CD4-positive, alpha-beta T cell (primary cell): ENCODE results near the gene ADGRD1. TPM values are rescaled to one million over a fixed set of nuclear protein-coding genes. Genes with fewer than 3 reads are reported as not detected.

Source experiments
- ATAC-seq: fragments of 200-7000 bp; cut with Tn5 transposase; one replicate; pipeline ENCODE4 v1.10.0; 2022; ENCODE audit warnings: mild to moderate bottlenecking; ENCODE audit not compliant: poor library complexity
- CTCF ChIA-PET: fragments of 350-600 bp; sonication (Branson Sonifier 250); formaldehyde crosslinking; loops from one replicate; lab custom pipeline; 2021; ENCODE audit warnings: antibody characterized with exemption, inconsistent platforms; lab: Charles Lee
- POLR2A ChIA-PET: fragments of 350-600 bp; sonication (Branson Sonifier 250); formaldehyde crosslinking; loops from one replicate; lab custom pipeline; 2021; ENCODE audit warnings: antibody characterized with exemption, inconsistent platforms; lab: Charles Lee
- DNase-seq, 14 experiments: peaks; one replicate each; pipeline ENCODE4 v3.0.0-alpha.2; 2013 to 2020; ENCODE audit warnings: mixed read lengths in 2 of 14
- H3K27ac ChIP-seq, 2 donors: one replicate each; pipeline versions ENCODE4 v1.5.1 to v1.7.0; 2013; ENCODE audit warnings: low read length in 2 of 2, low read depth in 1 of 2, mild to moderate bottlenecking in 1 of 2
- H3K27me3 ChIP-seq, 2 experiments: 1 replicate in 1 of 2; 2 replicates in 1 of 2; pipeline versions ENCODE4 v1.6.1 to v1.7.0; 2013; ENCODE audit warnings: low read length in 2 of 2, control low read depth in 1 of 2, mild to moderate bottlenecking in 1 of 2, moderate library complexity in 1 of 2; ENCODE audit not compliant: insufficient read depth in 2 of 2, control insufficient read depth in 1 of 2
- H3K36me3 ChIP-seq: one replicate; pipeline ENCODE4 v1.6.1; 2013; ENCODE audit warnings: low read length, control low read depth; ENCODE audit not compliant: insufficient read depth
- H3K4me1 ChIP-seq: one replicate; pipeline ENCODE4 v1.6.1; 2013; ENCODE audit warnings: low read length, control low read depth; ENCODE audit not compliant: insufficient read depth
- H3K4me3 ChIP-seq: one replicate; pipeline ENCODE4 v1.5.1; 2013; ENCODE audit warnings: mild to moderate bottlenecking, low read length, moderate library complexity
- H3K9me3 ChIP-seq, 2 experiments: 1 replicate in 1 of 2; 2 replicates in 1 of 2; pipeline versions ENCODE4 v1.6.1 to v1.7.0; 2013; ENCODE audit warnings: low read length in 2 of 2, mild to moderate bottlenecking in 2 of 2, control low read depth in 1 of 2, moderate library complexity in 1 of 2; ENCODE audit not compliant: control insufficient read depth in 1 of 2, insufficient read depth in 1 of 2
- H3K27ac Mint-ChIP-seq: one replicate; pipeline ENCODE4 v1.8.0; 2020; ENCODE audit warnings: mixed read lengths
- H3K27me3 Mint-ChIP-seq: one replicate; pipeline ENCODE4 v1.8.0; 2021; ENCODE audit warnings: mixed read lengths
- H3K36me3 Mint-ChIP-seq: one replicate; pipeline ENCODE4 v1.8.0; 2021; ENCODE audit warnings: low read depth, mixed read lengths
- H3K4me1 Mint-ChIP-seq: one replicate; pipeline ENCODE4 v1.8.0; 2021; ENCODE audit warnings: low read depth, mixed read lengths
- H3K4me3 Mint-ChIP-seq: one replicate; pipeline ENCODE4 v1.8.0; 2020; ENCODE audit warnings: mild to moderate bottlenecking, mixed read lengths
- H3K9me3 Mint-ChIP-seq: one replicate; pipeline ENCODE4 v1.8.0; 2020; ENCODE audit warnings: mixed read lengths
- CTCF ChIP-seq: fragments of 200-600 bp; IDR thresholded peaks from one replicate; pipeline ENCODE4 v1.8.0; 2022; ENCODE audit warnings: antibody characterized with exemption, mild to moderate bottlenecking
- intact Hi-C, 2 experiments: fragments of 100-400 bp; cut with DNase I in 1 of 2; cut with micrococcal nuclease in 1 of 2; formaldehyde crosslinking; loops; one replicate each; pipeline versions ENCODE4 v1.15.1 to v1.9.0; 2023 to 2025; cut with DNase I, micrococcal nuclease
- total RNA-seq, 174 experiments: library from RNA in 2 of 174; stranded (reverse) in 2 of 174; gene quantifications; one replicate each; pipeline ENCODE4 v1.2.3 and lab custom pipeline; 2021 to 2026

Gene ADGRD1
- total RNA-seq, 2 experiments from 2014 or later = 0.22 TPM; not detected in 1

DNA sequence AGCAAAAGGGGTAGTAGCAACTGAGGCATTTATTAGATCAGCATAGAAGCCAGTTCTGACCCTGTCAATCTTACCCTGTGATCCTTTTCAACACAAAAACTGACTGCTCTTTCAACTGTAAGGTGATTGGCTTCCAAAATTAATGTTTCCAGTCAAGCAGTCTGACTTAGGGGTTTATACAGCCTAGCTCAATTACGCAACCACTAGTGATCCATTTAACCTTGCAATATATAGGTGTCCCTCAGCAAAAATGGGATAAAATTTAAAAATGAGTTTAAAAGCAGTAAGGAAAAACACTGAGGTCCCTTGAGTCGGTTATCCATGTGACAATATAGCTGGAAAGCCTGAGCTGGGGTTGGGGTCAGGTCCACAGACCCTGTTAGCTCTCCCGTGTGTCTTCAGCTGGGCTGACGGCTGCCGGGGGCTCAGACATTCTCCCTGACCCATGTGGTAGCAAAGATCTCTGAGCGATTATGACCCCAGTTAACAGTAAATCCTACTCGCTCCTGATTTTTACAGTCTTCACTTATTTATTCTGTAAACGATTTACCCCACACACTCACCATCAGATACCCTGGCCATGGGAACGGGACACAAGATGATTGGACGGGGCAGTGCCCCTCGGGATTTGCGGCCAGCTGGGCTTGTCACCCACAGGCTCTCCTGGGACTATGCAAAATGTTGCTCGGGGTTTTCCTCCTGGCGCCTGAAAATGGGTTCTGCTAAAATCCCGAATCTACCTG, 16.6 kb downstream of the ADGRD1 start:
- Mint-ChIP-seq H3K4me1 (no peaks in the 10 kb centered on the region), H3K27me3 (no peaks in the 10 kb centered on the region), H3K36me3 (no peaks in the 10 kb centered on the region), H3K9me3 (no peaks in the 10 kb centered on the region), H3K27ac (no peak overlapping the region), H3K4me3 (no peak overlapping the region)
- ChIA-PET POLR2A (no interaction called here), CTCF (no interaction called here)
- no peak for DNase-seq
- no peak for ATAC-seq
- Histone ChIP-seq H3K9me3 (no peaks in the 10 kb centered on the region), H3K4me1 (no peaks in the 10 kb centered on the region), H3K27me3 (no peaks in the 10 kb centered on the region), H3K4me3 (no peak overlapping the region), H3K36me3 (no peaks in the 10 kb centered on the region), H3K27ac (no peak overlapping the region)
- intact Hi-C loops = no loop called here
- TF ChIP-seq CTCF = no peak

- H3K27ac Mint-ChIP-seq = no peak overlapping the region
- DNase-seq = no peak
- Histone ChIP-seq H3K27me3 (no peaks in the 10 kb centered on the region), H3K36me3 (no peaks in the 10 kb centered on the region), H3K4me3 (no peak overlapping the region), H3K27ac (no peak overlapping the region), H3K9me3 (no peaks in the 10 kb centered on the region), H3K4me1 (no peaks in the 10 kb centered on the region)
- no peak for TF ChIP-seq CTCF
- POLR2A ChIA-PET = no interaction called here
- no peak overlapping the region for H3K4me3 Mint-ChIP-seq
- ATAC-seq = no peak
- H3K36me3 Mint-ChIP-seq = no peaks in the 10 kb centered on the region
- H3K4me1 Mint-ChIP-seq = no peaks in the 10 kb centered on the region
- H3K9me3 Mint-ChIP-seq = no peaks in the 10 kb centered on the region
- CTCF ChIA-PET = no interaction called here
- no peaks in the 10 kb centered on the region for H3K27me3 Mint-ChIP-seq
- intact Hi-C loops = no loop called here
Observed at GRCh38 chr12:130970908-130971233, 17.2 kb downstream of the ADGRD1 start.

DNA sequence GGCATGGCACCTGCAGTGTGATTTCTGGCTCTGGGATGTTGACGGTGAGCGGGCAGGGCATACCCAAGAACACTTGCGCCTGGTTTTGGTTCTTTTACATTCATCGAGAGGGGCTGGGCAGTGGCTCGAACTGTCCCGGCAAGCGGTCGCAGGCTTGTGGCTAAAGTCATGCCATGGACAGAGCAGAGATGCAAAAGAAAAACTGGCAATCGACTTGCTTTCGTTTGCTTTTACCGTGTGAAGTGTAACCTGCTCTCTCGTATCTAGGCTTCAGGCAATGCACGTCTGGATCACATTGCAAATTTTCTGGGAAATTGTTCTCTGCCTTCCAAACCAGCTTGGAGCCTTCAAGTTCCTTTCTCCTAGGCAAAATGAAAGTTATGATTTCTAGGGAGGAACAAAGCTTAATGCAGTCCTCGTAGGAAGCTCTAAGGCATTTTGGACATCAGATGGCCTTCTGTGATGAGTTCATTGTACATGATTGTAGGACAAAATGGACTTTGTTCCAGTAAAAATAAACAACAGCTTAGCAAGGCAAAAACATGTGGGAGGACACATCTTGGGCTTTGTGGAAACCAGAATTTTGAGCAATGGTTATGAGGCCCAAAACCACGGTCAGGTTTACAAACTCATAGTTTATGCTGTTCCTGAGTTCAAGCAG, 18.3 kb downstream of the ADGRD1 start:
- Mint-ChIP-seq H3K27ac (no peak overlapping the region), H3K4me1 (no peaks in the 10 kb centered on the region), H3K36me3 (no peaks in the 10 kb centered on the region), H3K9me3 (no peaks in the 10 kb centered on the region), H3K27me3 (no peaks in the 10 kb centered on the region), H3K4me3 (no peak overlapping the region)
- H3K9me3 ChIP-seq = no peaks in the 10 kb centered on the region
- H3K4me3 ChIP-seq = no peak overlapping the region
- POLR2A ChIA-PET = no interaction called here
- no peak for DNase-seq
- no peaks in the 10 kb centered on the region for H3K27me3 ChIP-seq
- no peaks in the 10 kb centered on the region for H3K4me1 ChIP-seq
- ATAC-seq = no peak
- H3K36me3 ChIP-seq = no peaks in the 10 kb centered on the region
- H3K27ac ChIP-seq = no peak overlapping the region
- intact Hi-C loops = no loop called here
- TF ChIP-seq CTCF = no peak
- CTCF ChIA-PET = interaction anchor here (0.8 kb wide), 1 partner anchor 29 kb away, joined by 5 read pairs; no protein-coding TSS in a partner anchor
